Adrenal gland (tissue), 5 donors: ENCODE data around the gene TBC1D22A.

Experiments
- CTCF ChIP-seq, 6 experiments: fragments of 450-650 bp in 4 of 6; fragments of 200-600 bp in 2 of 6; sonication (generic) in 1 of 6; IDR thresholded peaks; 1 replicate in 5 of 6; 2 replicates in 1 of 6; pipeline versions ENCODE4 v1.5.1 to v1.8.0; 2016 to 2021; ENCODE audit warnings: antibody characterized with exemption in 6 of 6, mild to moderate bottlenecking in 2 of 6, moderate library complexity in 1 of 6
- POLR2A ChIP-seq, 2 donors: fragments of 450-650 bp; IDR thresholded peaks; one replicate each; pipeline ENCODE4 v1.6.1; 2017; ENCODE audit warnings: antibody characterized with exemption in 2 of 2, mild to moderate bottlenecking in 2 of 2, moderate library complexity in 1 of 2
- donor health status: DM: no; HTN: no; CAD: no.

- TF ChIP-seq CTCF (IDR thresholded peaks at IDR 0.05), result no peak
- no peak for TF ChIP-seq POLR2A (IDR thresholded peaks at IDR 0.05)
Observed at GRCh38 chr22:47090591-47091245, 328.3 kb downstream of the TBC1D22A start.
